Stimulated activated naive CD8-positive, alpha-beta T cell treated with anti-CD3 and anti-CD28 coated beads, Interleukin-15, amount 100 ng/mL, for 72 hours (primary cell): ENCODE results near the gene MUC4.
"Not testable (repeated sequence)": the region's sequence is repeated elsewhere in the genome, so short reads cannot be mapped to it uniquely, and the experiment has no call there.

Source experiments
- ATAC-seq: fragments of 150-1000 bp; cut with Tn5 transposase; 2 replicates; pipeline ENCODE4 v1.10.0; 2021; ENCODE audit warnings: mild to moderate bottlenecking, moderate library complexity
- DNase-seq, 2 donors: peaks; one replicate each; pipeline ENCODE4 v3.0.0; 2021 to 2022
- H3K27ac Mint-ChIP-seq, 2 donors: one replicate each; pipeline ENCODE4 v1.8.0; 2022; ENCODE audit warnings: mild to moderate bottlenecking in 2 of 2, mixed read lengths in 2 of 2, moderate library complexity in 2 of 2
- H3K27me3 Mint-ChIP-seq: one replicate; pipeline ENCODE4 v1.8.0; 2022; ENCODE audit warnings: mixed read lengths
- H3K4me1 Mint-ChIP-seq: one replicate; pipeline ENCODE4 v1.8.0; 2022; ENCODE audit warnings: mild to moderate bottlenecking, mixed read lengths
- H3K4me3 Mint-ChIP-seq, 2 donors: one replicate each; pipeline ENCODE4 v1.8.0; 2022; ENCODE audit warnings: mild to moderate bottlenecking in 2 of 2, mixed read lengths in 2 of 2, moderate library complexity in 1 of 2
- H3K9me3 Mint-ChIP-seq, 2 donors: one replicate each; pipeline ENCODE4 v1.8.0; 2022; ENCODE audit warnings: mixed read lengths in 2 of 2

The MUC4 gene

GRCh38 chr3:195738274-195739044 lies 73.3 kb downstream of the MUC4 start:
- DNase-seq (no peak), ATAC-seq (no peak)
- H3K4me3 Mint-ChIP-seq: no peak overlapping the region
- no peaks in the 10 kb centered on the region for H3K9me3 Mint-ChIP-seq
- H3K27me3 Mint-ChIP-seq: no peaks in the 10 kb centered on the region
- peak overlapping the region in 1 of 2 donors; percentile 37 for H3K27ac Mint-ChIP-seq
- H3K4me1 Mint-ChIP-seq: no peaks in the 10 kb centered on the region

DNA sequence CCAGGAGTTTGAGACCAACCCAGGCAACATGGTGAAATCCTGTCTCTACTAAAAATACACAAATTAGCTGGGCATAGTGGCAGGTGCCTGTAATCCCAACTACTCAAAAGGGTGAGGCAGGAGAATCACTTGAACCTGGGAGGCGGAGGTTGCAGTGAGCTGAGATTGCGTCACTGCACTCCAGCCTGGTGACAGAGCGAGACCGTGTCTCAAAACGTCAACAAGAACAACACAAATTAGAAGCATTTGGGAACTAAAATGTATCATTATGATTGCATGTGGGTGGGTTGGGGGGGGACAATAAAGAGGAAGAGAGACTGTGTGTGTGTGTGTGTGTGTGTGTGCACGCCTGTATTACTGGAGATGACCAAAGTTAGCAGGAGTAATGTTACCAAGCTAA lies 73.9 kb downstream of the MUC4 start:
- not testable (repeated sequence) for ATAC-seq, H3K27ac Mint-ChIP-seq, H3K27me3 Mint-ChIP-seq, H3K9me3 Mint-ChIP-seq, DNase-seq, H3K4me3 Mint-ChIP-seq, H3K4me1 Mint-ChIP-seq

DNA sequence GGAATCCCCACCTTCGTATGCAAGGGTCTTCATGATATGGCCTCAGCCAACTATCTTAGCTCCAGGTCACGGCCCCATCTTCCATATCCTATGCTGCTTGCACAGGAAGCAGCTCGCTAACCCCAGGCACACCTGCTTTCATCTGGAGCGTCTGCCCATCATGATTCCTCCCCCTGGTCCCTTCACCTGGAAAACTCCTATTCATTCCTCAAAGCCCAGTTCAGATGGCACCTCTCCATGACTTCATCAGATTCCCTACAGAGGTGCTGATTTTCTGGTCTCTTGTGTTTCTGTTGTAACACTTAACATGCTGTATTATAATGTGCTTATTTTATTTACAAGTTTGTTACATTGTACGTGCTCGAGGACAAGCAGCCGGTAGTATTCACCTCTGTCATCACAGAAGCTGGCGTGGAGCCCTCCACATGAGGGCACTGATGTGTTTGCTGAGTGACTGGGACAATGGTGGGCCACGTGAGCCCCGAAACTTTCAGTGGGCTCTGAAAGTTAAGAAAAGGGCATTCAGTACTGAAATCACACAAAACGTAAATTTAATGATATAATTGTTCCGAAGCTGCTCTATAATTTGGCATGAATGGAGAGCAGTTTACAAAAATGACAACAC lies 74.8 kb downstream of the MUC4 start:
- Mint-ChIP-seq H3K27ac (peak overlapping the region in 1 of 2 donors; percentile 16), H3K9me3 (no peaks in the 10 kb centered on the region), H3K4me1 (no peaks in the 10 kb centered on the region), H3K27me3 (no peaks in the 10 kb centered on the region), H3K4me3 (no peak overlapping the region)
- ATAC-seq (no peak), DNase-seq (no peak)

DNA sequence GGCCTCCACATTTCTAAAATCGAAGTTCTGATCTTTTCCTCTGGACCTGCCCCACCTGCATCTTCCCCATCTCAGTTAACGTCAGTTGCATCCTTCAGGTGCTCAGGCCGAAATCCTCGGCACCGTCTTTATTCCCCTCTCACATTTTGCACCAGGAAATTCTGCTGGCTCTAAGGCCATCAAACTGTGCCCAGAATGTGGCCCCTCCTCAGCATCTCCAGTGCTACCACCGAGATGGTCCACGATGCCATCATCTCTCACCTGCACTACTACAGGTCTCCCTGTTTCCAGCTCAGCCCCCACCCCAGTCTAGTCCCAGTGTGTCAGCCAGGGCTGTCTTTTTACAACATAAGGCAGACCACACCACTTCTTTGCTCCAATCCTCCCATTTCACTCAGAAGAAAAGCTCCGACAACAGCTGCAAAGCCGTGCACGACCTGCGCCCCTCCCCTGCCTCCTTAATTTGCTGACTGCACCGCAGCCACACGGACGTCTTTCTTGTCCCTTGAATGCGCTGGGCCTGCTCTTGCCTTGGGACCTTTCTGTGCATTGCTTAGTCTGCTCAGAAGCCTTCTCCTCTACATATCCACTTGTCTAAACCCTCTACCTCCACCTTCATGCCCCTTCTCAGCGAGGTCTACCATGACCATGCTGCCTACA lies 76.6 kb downstream of the MUC4 start:
- Mint-ChIP-seq H3K4me1 (no peaks in the 10 kb centered on the region), H3K4me3 (no peak overlapping the region), H3K27me3 (no peaks in the 10 kb centered on the region), H3K27ac (no peak overlapping the region), H3K9me3 (no peaks in the 10 kb centered on the region)
- DNase-seq (no peak), ATAC-seq (no peak)

DNA sequence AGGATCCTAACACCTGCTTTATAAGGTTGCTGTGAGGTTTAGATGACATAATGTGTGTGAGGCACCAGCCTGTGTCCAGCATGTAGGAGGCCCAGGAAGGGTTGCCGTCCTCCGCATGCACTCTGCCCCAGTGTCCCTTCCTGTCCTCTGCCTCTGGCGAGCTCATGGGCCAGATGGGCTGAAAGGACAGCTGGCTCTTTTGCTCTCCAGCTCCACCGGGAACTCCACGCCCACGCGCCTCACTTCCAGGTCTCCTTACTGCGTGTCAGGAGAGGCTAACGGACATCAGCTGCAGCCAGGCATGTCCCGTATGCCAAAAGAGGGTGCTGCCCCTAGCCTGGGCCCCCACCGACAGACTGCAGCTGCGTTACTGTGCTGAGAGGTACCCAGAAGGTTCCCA lies 78.8 kb downstream of the MUC4 start:
- H3K27me3 Mint-ChIP-seq: no peaks in the 10 kb centered on the region
- H3K9me3 Mint-ChIP-seq: no peaks in the 10 kb centered on the region
- no peaks in the 10 kb centered on the region for H3K4me1 Mint-ChIP-seq
- no peak for DNase-seq
- no peak for ATAC-seq
- H3K27ac Mint-ChIP-seq: no peak overlapping the region
- no peak overlapping the region for H3K4me3 Mint-ChIP-seq

DNA sequence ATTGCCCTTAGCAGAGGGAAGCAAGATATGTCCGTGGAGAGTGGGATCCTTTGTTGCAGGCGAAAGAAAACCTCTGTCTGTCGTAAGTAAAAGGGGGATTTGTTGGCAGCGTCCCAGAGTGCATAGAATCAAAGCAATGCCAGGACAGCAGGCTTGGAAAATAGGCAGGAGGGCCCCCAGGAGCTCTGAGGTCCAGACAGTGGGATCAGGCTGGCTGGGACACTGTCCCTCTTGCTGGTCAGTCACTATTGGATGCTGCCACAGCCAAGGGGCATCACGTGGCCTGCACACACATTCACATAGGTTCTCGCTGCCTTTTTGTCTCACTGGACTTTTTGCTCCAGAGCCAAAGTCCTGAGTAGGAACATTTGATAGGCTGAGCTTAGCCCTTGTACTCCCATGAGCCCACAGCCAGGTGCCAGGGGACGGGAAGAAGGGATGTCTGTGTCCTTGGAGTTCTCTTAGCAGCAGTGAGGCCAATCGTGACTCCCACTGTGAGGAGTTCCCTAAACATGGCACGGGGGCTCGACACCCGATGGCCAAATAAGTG lies 80.3 kb downstream of the MUC4 start:
- Mint-ChIP-seq H3K27ac (no peak overlapping the region), H3K4me1 (no peaks in the 10 kb centered on the region), H3K4me3 (peak overlapping the region in 1 of 2 donors; percentile 13), H3K27me3 (no peaks in the 10 kb centered on the region), H3K9me3 (no peaks in the 10 kb centered on the region)
- no peak for ATAC-seq
- no peak for DNase-seq

GRCh38 chr3:195729476-195730251 lies 82.1 kb downstream of the MUC4 start:
- no peak for DNase-seq
- H3K4me3 Mint-ChIP-seq: no peak overlapping the region
- H3K9me3 Mint-ChIP-seq: no peaks in the 10 kb centered on the region
- no peak for ATAC-seq
- no peaks in the 10 kb centered on the region for H3K27me3 Mint-ChIP-seq
- no peaks in the 10 kb centered on the region for H3K4me1 Mint-ChIP-seq
- no peak overlapping the region for H3K27ac Mint-ChIP-seq

- H3K27me3 Mint-ChIP-seq, H3K4me3 Mint-ChIP-seq, ATAC-seq, DNase-seq, H3K4me1 Mint-ChIP-seq, H3K9me3 Mint-ChIP-seq, H3K27ac Mint-ChIP-seq: not testable (repeated sequence)
These were observed 82.9 kb downstream of the MUC4 start for GRCh38 chr3:195728789-195729188.

DNA sequence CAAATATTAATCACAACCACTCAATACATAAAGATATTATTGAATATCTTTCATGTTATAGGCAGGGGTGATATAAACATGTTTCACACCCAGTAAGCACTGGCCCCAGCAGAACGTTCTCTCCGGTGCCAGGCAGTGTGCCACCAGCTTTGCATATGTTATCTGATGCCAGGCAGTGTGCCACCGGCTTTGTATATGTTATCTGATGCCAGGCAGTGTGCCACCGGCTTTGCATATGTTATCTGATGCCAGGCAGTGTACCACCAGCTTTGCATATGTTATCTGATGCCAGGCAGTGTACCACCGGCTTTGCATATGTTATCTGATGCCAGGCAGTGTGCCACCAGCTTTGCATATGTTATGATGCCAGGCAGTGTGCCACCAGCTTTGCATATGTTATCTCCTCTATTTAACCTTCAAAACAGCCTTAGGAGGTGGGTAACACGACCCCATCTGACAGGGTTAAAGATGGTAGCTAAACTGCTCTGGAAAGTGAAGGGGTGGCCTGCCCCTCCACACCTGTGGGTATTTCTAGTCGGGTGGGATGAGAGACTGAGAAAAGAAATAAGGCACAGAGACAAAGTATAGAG lies 84.0 kb downstream of the MUC4 start:
- Mint-ChIP-seq H3K4me1 (no peaks in the 10 kb centered on the region), H3K27me3 (no peaks in the 10 kb centered on the region), H3K9me3 (no peaks in the 10 kb centered on the region), H3K27ac (no peak overlapping the region), H3K4me3 (no peak overlapping the region)
- ATAC-seq: no peak
- DNase-seq: no peak

GRCh38 chr3:195725916-195726740 lies 85.6 kb downstream of the MUC4 start:
- ATAC-seq: peak; percentile 27
- H3K27me3 Mint-ChIP-seq, H3K4me1 Mint-ChIP-seq, DNase-seq, H3K4me3 Mint-ChIP-seq, H3K9me3 Mint-ChIP-seq: not testable (repeated sequence)
- peak overlapping the region; percentile 8 to 77 for H3K27ac Mint-ChIP-seq

DNA sequence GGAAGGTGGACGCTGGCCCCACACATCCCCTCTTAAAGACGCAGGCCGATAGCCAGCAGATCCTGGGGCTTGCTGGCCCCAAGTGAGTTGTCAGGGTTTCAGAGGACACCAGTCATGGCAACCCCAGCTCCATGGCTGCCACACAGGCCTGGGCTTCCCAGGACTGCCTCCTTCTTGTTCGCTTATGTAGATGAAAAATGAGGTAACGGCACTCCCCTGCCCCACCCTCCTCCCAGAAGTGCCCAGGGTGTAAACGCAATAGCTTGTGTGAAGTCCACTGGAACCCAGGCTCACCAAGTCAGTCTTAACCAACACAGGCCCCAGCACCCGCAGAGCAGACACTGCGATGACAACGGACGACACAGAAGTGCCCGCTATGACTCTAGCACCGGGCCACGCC lies 87.4 kb downstream of the MUC4 start:
- H3K4me1 Mint-ChIP-seq, DNase-seq, ATAC-seq, H3K27me3 Mint-ChIP-seq, H3K27ac Mint-ChIP-seq, H3K9me3 Mint-ChIP-seq, H3K4me3 Mint-ChIP-seq: not testable (repeated sequence)

DNA sequence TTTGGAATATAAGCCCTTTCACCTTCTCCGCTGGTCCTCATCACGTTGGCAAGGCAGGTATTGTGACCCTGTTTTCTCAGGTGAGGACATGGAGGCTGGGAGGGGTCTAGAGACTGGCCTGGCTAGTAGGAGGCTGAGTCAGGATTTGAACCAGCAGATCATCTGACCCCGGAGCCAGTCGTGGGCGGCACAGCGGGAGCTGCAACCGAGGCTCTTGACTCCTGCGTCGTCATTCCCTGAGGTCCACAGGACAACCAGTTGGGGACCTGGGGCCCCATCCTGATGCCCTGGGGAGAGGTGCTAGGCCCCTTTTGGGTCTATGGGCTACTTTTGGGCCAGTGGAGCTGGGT lies 88.8 kb downstream of the MUC4 start:
- H3K4me3 Mint-ChIP-seq, H3K4me1 Mint-ChIP-seq, H3K9me3 Mint-ChIP-seq, H3K27ac Mint-ChIP-seq, H3K27me3 Mint-ChIP-seq, DNase-seq, ATAC-seq: not testable (repeated sequence)

GRCh38 chr3:195722139-195722995 lies 89.4 kb downstream of the MUC4 start:
- not testable (repeated sequence) for ATAC-seq, H3K9me3 Mint-ChIP-seq

More at GRCh38 chr3:195722139-195722995, 89.4 kb downstream of the MUC4 start:
- H3K4me3 Mint-ChIP-seq, H3K27me3 Mint-ChIP-seq, H3K27ac Mint-ChIP-seq, DNase-seq: not testable (repeated sequence)
- peaks cover 10% of the 10 kb centered on the region for H3K4me1 Mint-ChIP-seq
